ENCODE measurements around the gene NEK2.

GRCh38 chr1:211713231-211713630 lies 37.8 kb upstream of the NEK2 start:
- no peak for TF ChIP-seq CTCF (IDR thresholded peaks at IDR 0.05; ENCODE audit: poor library complexity)
- TF ChIP-seq EZH2phosphoT487 (IDR thresholded peaks at IDR 0.05; ENCODE audit: low read depth, severe bottlenecking, unreplicated experiment): no peak
- no peak for TF ChIP-seq EZH2 (IDR thresholded peaks at IDR 0.05; ENCODE audit: borderline replicate concordance)
